Liver (tissue), 3 donors: ENCODE data around the gene CHDH.

Experiments
- ATF3 ChIP-seq: IDR thresholded peaks from 2 replicates; pipeline ENCODE4 v1.6.1; 2016; ENCODE audit warnings: antibody characterized with exemption
- CTCF ChIP-seq: fragments of 150-350 bp; IDR thresholded peaks from 2 replicates; pipeline ENCODE4 v1.5.1; 2017; ENCODE audit warnings: improper control_type of control experiment, low read depth, low read length; ENCODE audit not compliant: missing input control
- EGR1 ChIP-seq, 2 donors: IDR thresholded peaks; 2 replicates each; pipeline ENCODE4 v1.6.1; 2016 to 2018; ENCODE audit warnings: antibody characterized with exemption in 2 of 2, low read depth in 2 of 2
- FOXA1 ChIP-seq: IDR thresholded peaks from 2 replicates; pipeline ENCODE4 v1.6.1; 2016; ENCODE audit warnings: antibody characterized with exemption
- FOXA2 ChIP-seq: IDR thresholded peaks from 2 replicates; pipeline ENCODE4 v1.6.1; 2016; ENCODE audit warnings: antibody characterized with exemption
- GABPA ChIP-seq, 2 donors: IDR thresholded peaks in 1 of 2; conservative IDR thresholded peaks in 1 of 2; 2 replicates each; pipeline ENCODE4 v1.6.1; 2016; ENCODE audit warnings: antibody characterized with exemption in 2 of 2, mild to moderate bottlenecking in 1 of 2, moderate library complexity in 1 of 2
- TAF1 ChIP-seq: conservative IDR thresholded peaks from 2 replicates; pipeline ENCODE4 v1.6.1; 2016; ENCODE audit warnings: antibody characterized with exemption, mild to moderate bottlenecking
- ZBTB33 ChIP-seq: IDR thresholded peaks from 2 replicates; pipeline ENCODE4 v1.6.1; 2016; ENCODE audit warnings: antibody characterized with exemption
- donor health status: healthy.
- donor health status: healthy.

- no peak for TF ChIP-seq CTCF
- TF ChIP-seq EGR1 (IDR thresholded peaks at IDR 0.05; ENCODE audit: low read depth in 2 of 2): no peak
- no peak for TF ChIP-seq FOXA1
- no peak for TF ChIP-seq TAF1
- TF ChIP-seq ATF3: no peak
- TF ChIP-seq ZBTB33: no peak
- TF ChIP-seq GABPA (IDR thresholded peaks at IDR 0.05 in 1 of 2, conservative IDR thresholded peaks at IDR 0.05 in 1 of 2): no peak
- no peak for TF ChIP-seq FOXA2
Measured at GRCh38 chr3:53823026-53823955, 22.9 kb downstream of the CHDH start.
